Measurements from ENCODE around the gene RRP7A.
"Not testable (repeated sequence)": the region's sequence is repeated elsewhere in the genome, so short reads cannot be mapped to it uniquely, and the experiment has no call there.

Gene RRP7A

GRCh38 chr22:42528591-42529307 is 9.2 kb upstream of the RRP7A start:
- DNase-seq (ENCODE audit: low read depth), result no peak
- TF ChIP-seq CTCF (conservative IDR thresholded peaks at IDR 0.05; ENCODE audit: low read depth, low read length), result no peak
- no peak overlapping the region for H3K4me3 ChIP-seq (ENCODE audit: low read depth, low read length)

GRCh38 chr22:42522546-42522945 is 3.0 kb upstream of the RRP7A start:
- H3K4me3 ChIP-seq (ENCODE audit: low read depth, low read length), result no peak overlapping the region
- TF ChIP-seq CTCF (conservative IDR thresholded peaks at IDR 0.05; ENCODE audit: low read depth, low read length), result no peak
- no peak for DNase-seq (ENCODE audit: low read depth)

GRCh38 chr22:42521228-42521546 is 1.6 kb upstream of the RRP7A start:
- no peak for TF ChIP-seq CTCF (conservative IDR thresholded peaks at IDR 0.05; ENCODE audit: low read depth, low read length)
- DNase-seq (ENCODE audit: low read depth), result no peak
- H3K4me3 ChIP-seq (ENCODE audit: low read depth, low read length), result no peak overlapping the region

GRCh38 chr22:42518638-42519524 is 715 bp downstream of the RRP7A start:
- H3K4me3 ChIP-seq (ENCODE audit: low read depth, low read length), result peak overlapping the region; percentile 79
- DNase-seq (ENCODE audit: low read depth), result not testable (repeated sequence)

- not testable (repeated sequence) for H3K4me3 ChIP-seq (ENCODE audit: low read depth, low read length); DNase-seq (ENCODE audit: low read depth)
Measured at GRCh38 chr22:42517103-42517502, 2.5 kb downstream of the RRP7A start.

- TF ChIP-seq CTCF (conservative IDR thresholded peaks at IDR 0.05; ENCODE audit: low read depth, low read length), result no peak
- H3K4me3 ChIP-seq (ENCODE audit: low read depth, low read length), result no peak overlapping the region
- no peak for DNase-seq (ENCODE audit: low read depth)
Measured at GRCh38 chr22:42515896-42516295, 3.7 kb downstream of the RRP7A start.

- H3K4me3 ChIP-seq (ENCODE audit: low read depth, low read length); DNase-seq (ENCODE audit: low read depth): not testable (repeated sequence)
Measured at GRCh38 chr22:42515304-42515703, 4.3 kb downstream of the RRP7A start.

GRCh38 chr22:42514331-42514730 is 5.3 kb downstream of the RRP7A start:
- DNase-seq (ENCODE audit: low read depth); H3K4me3 ChIP-seq (ENCODE audit: low read depth, low read length): not testable (repeated sequence)

- peak; percentile 42 for TF ChIP-seq CTCF (conservative IDR thresholded peaks at IDR 0.05; ENCODE audit: low read depth, low read length)
- DNase-seq (ENCODE audit: low read depth), result peak; percentile 58
- H3K4me3 ChIP-seq (ENCODE audit: low read depth, low read length), result not testable (repeated sequence)
Measured at GRCh38 chr22:42512273-42512990, 7.2 kb downstream of the RRP7A start.

All from choroid plexus epithelial cell (primary cell).